A673 (cell line): ENCODE data around the gene CAMSAP2.

Experiments used
- EZH2 ChIP-seq: fragments of 200-600 bp; sonication (generic); IDR thresholded peaks from 2 replicates; pipeline ENCODE4 v1.6.1; 2017; ENCODE audit warnings: borderline replicate concordance, low read depth, mild to moderate bottlenecking, mixed read lengths, antibody characterized with exemption, low read length; ENCODE audit not compliant: poor library complexity, severe bottlenecking
- TF ChIP-seq, protein P1 (sequence below): fragments of 300-800, 200-600 bp; sonication (generic); conservative IDR thresholded peaks from 2 replicates; pipeline ENCODE4 v1.5.1; 2017; ENCODE audit warnings: low read depth, mild to moderate bottlenecking, antibody characterized with exemption, low read length, moderate library complexity, mixed read lengths

DNA sequence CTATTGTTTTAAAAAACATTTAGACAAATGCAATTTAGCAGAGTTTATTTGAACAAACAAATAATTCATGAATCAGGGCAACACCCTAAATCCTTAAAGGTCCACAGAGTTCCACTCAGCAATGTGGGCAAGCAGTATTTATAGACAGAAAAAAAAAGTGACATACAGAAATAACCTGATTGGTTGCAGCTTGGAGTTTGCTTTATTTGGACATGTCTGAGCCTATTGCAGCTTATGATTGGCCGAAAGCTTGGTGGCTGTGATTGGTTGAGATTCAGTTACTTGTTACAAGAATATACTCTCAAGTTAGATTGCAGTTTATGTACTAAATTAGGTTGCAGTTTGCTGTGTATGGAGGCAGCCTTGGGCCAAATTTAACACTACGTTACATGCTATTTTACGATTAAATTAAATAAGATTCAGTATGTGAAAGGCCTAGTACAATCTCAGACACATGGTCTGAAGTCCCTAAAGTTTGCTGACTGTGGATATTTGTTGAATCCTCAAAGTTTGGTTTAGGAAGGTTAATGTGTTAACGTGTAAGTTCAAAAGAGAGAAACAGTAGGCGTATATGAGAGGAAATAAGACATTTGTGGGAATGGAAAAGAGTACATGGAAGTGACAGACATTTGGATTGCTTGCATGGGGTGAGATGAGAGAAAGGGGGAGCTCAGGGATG is 6.9 kb upstream of the CAMSAP2 start:
- TF ChIP-seq, protein P1, sequence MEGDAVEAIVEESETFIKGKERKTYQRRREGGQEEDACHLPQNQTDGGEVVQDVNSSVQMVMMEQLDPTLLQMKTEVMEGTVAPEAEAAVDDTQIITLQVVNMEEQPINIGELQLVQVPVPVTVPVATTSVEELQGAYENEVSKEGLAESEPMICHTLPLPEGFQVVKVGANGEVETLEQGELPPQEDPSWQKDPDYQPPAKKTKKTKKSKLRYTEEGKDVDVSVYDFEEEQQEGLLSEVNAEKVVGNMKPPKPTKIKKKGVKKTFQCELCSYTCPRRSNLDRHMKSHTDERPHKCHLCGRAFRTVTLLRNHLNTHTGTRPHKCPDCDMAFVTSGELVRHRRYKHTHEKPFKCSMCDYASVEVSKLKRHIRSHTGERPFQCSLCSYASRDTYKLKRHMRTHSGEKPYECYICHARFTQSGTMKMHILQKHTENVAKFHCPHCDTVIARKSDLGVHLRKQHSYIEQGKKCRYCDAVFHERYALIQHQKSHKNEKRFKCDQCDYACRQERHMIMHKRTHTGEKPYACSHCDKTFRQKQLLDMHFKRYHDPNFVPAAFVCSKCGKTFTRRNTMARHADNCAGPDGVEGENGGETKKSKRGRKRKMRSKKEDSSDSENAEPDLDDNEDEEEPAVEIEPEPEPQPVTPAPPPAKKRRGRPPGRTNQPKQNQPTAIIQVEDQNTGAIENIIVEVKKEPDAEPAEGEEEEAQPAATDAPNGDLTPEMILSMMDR, result no peak
- no peak for TF ChIP-seq EZH2
